NCI-H2081 (cell line): ENCODE data around the gene MVK.

Experiments used
- DNase-seq, 2 experiments: peaks; one replicate each; lab custom pipeline; 2025; lab: John Stamatoyannopoulos, UW

MVK gene

GRCh38 chr12:109566424-109566823, 7.2 kb upstream of the MVK start:
- no peak for DNase-seq

- DNase-seq: no peak
Observed at GRCh38 chr12:109567296-109567695, 6.3 kb upstream of the MVK start.

DNA sequence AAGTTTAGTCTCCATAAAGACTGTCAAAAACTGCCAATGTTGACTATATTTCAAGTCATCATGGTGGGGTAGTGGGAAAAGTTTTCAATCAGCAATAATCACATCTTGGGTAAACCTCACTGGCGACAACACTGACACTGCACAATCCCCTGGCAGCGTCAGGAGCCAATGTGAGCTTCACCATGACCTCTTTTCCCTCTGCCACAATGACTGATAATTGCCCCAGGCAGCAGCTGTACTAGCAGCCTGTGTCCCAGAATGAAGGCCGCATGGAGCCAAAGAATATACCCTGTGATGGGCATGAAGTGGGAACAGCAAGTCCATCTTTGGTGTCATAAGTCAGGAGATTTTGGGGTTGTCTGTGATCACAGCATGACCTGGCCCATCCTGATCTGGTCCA, 5.6 kb upstream of the MVK start:
- no peak for DNase-seq

GRCh38 chr12:109568486-109568885, 5.1 kb upstream of the MVK start:
- DNase-seq: no peak

DNA sequence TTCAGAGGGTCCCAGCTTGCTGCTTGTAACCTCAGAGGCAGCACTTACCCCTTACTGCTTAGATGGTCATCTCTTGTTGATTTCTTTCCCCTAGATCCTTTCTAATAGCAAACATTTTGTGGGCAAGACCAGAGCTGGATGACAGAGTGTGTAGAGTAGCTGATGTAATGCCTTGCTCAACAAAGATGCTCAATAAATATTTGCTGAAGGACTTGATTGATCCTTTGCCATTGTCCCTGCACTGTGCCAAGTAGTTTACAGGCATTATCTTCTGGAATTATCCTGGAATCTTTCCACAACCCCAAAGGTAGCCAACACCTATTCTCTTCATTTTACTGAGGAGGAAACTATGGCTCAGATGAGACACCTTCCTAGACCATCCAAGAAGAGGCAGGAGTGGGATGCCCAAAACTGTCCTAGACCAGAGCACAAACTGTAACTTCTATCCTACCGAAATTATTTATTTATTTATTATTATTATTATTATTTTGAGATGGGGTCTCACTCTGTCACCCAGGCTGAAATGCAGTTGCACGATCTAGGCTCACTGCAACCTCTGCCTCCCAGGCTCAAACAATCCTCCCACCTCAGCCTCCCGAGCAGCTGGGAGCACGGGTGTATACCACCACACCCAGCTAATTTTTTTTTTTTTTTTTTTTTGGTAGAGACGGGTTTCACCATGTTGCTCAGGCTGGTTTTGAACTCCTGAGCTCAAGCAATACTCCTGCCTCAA, 1.7 kb upstream of the MVK start:
- DNase-seq: no peak

GRCh38 chr12:109572506-109572845, 1.1 kb upstream of the MVK start:
- no peak for DNase-seq

- DNase-seq: no peak
Observed at GRCh38 chr12:109573914-109574244, 285 bp downstream of the MVK start.

GRCh38 chr12:109575683-109576082, 2.1 kb downstream of the MVK start:
- no peak for DNase-seq

GRCh38 chr12:109577311-109577710, 3.7 kb downstream of the MVK start:
- DNase-seq: no peak

- no peak for DNase-seq
Observed at GRCh38 chr12:109578330-109578927, 4.8 kb downstream of the MVK start.

- no peak for DNase-seq
Observed at GRCh38 chr12:109579639-109580038, 6.0 kb downstream of the MVK start.

DNA sequence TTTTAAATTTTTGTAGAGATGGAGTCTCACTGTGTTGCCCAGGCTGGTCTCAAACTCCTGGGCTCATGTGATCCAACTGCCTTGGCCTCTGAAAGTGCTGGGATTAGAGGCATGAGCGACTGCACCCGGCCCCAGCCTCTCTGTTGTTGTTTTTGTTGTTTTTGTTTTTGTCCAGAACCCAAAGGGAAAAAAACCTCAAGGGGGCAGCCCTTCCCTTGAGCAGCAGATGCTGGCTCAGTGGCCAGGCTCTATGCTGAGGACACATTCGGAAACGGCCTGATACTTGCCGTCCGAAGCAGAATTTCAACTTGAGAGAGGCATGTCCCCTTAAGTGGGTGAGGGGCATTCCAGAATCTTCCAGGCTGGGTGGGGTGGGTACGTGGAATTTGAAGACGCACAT, 6.7 kb downstream of the MVK start:
- DNase-seq: no peak

- no peak for DNase-seq
Observed at GRCh38 chr12:109580684-109581333, 7.2 kb downstream of the MVK start.

DNA sequence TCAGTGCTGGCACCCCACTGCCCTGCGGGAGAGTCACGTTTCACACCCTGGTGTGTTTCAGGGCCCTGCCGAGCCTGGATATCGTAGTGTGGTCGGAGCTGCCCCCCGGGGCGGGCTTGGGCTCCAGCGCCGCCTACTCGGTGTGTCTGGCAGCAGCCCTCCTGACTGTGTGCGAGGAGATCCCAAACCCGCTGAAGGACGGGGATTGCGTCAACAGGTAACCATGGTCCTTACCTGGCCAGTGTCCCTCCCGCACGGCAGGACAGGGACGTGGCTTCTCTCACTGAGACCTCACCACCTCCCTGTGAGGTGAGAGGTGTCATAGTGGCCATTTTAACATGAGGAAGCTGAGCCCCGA, 7.7 kb downstream of the MVK start:
- no peak for DNase-seq

GRCh38 chr12:109581856-109582255, 8.3 kb downstream of the MVK start:
- DNase-seq: no peak

- DNase-seq: no peak
Observed at GRCh38 chr12:109582636-109583035, 9.0 kb downstream of the MVK start.

GRCh38 chr12:109583733-109584132, 10.1 kb downstream of the MVK start:
- DNase-seq: no peak

GRCh38 chr12:109586385-109587296, 13.0 kb downstream of the MVK start:
- DNase-seq: peak in 1 of 2 experiments; percentile 45

GRCh38 chr12:109587921-109588320, 14.3 kb downstream of the MVK start:
- DNase-seq: no peak

- DNase-seq: no peak
Observed at GRCh38 chr12:109588461-109589239, 15.1 kb downstream of the MVK start.

GRCh38 chr12:109589240-109589590, 15.6 kb downstream of the MVK start:
- DNase-seq: no peak

- DNase-seq: no peak
Observed at GRCh38 chr12:109589691-109590245, 16.2 kb downstream of the MVK start.
